Dedifferentiated amniotic fluid mesenchymal stem cell (primary cell): Measurements from ENCODE around the gene TEX48.

Experiments used
- DNase-seq: peaks from one replicate; pipeline ENCODE4 v3.0.0-alpha.2; 2016; ENCODE audit errors: extremely low spot score

TEX48 gene

GRCh38 chr9:114693248-114693855 lies 11.4 kb upstream of the TEX48 start:
- no peak for DNase-seq

GRCh38 chr9:114691956-114692295 lies 9.9 kb upstream of the TEX48 start:
- DNase-seq, result no peak

- DNase-seq, result peak; percentile 86
These were observed 9.3 kb upstream of the TEX48 start for GRCh38 chr9:114691046-114691955.

- DNase-seq, result no peak
These were observed 8.3 kb upstream of the TEX48 start for GRCh38 chr9:114690308-114690707.

GRCh38 chr9:114689813-114690212 lies 7.8 kb upstream of the TEX48 start:
- DNase-seq, result no peak

- no peak for DNase-seq
These were observed 7.1 kb upstream of the TEX48 start for GRCh38 chr9:114688909-114689610.

GRCh38 chr9:114688379-114688778 lies 6.4 kb upstream of the TEX48 start:
- no peak for DNase-seq

- no peak for DNase-seq
These were observed 5.0 kb upstream of the TEX48 start for GRCh38 chr9:114687034-114687433.

GRCh38 chr9:114685951-114686350 lies 4.0 kb upstream of the TEX48 start:
- no peak for DNase-seq

GRCh38 chr9:114684036-114684435 lies 2.0 kb upstream of the TEX48 start:
- DNase-seq, result no peak

- DNase-seq, result no peak
These were observed 854 bp upstream of the TEX48 start for GRCh38 chr9:114682846-114683245.

GRCh38 chr9:114680259-114681001 lies 1.6 kb downstream of the TEX48 start:
- DNase-seq, result no peak

GRCh38 chr9:114678795-114679194 lies 3.2 kb downstream of the TEX48 start:
- no peak for DNase-seq

GRCh38 chr9:114678130-114678529 lies 3.9 kb downstream of the TEX48 start:
- no peak for DNase-seq

GRCh38 chr9:114677418-114677817 lies 4.6 kb downstream of the TEX48 start:
- DNase-seq, result peak; percentile 99

- DNase-seq, result no peak
These were observed 5.1 kb downstream of the TEX48 start for GRCh38 chr9:114676901-114677300.

GRCh38 chr9:114674798-114675540 lies 7.0 kb downstream of the TEX48 start:
- DNase-seq, result no peak

GRCh38 chr9:114674076-114674797 lies 7.8 kb downstream of the TEX48 start:
- DNase-seq, result no peak

GRCh38 chr9:114671605-114672004 lies 10.4 kb downstream of the TEX48 start:
- no peak for DNase-seq

GRCh38 chr9:114669961-114670360 lies 12.0 kb downstream of the TEX48 start:
- DNase-seq, result no peak

- DNase-seq, result no peak
These were observed 13.8 kb downstream of the TEX48 start for GRCh38 chr9:114668146-114668545.
